Memory B cell (primary cell): Measurements from ENCODE around the gene MME.

Source experiments
- ATAC-seq: fragments of 150-1000 bp; cut with Tn5 transposase; 2 replicates; pipeline ENCODE4 v1.10.0; 2021; ENCODE audit warnings: low read depth, mild to moderate bottlenecking, moderate library complexity
- DNase-seq, 2 donors: peaks; one replicate each; pipeline ENCODE4 v3.0.0; 2022; ENCODE audit warnings: low spot score in 2 of 2
- H3K27ac Mint-ChIP-seq: one replicate; pipeline ENCODE4 v1.8.0; 2022; ENCODE audit warnings: mild to moderate bottlenecking, moderate library complexity, mixed read lengths
- H3K27me3 Mint-ChIP-seq: one replicate; pipeline ENCODE4 v1.8.0; 2022; ENCODE audit warnings: mixed read lengths
- H3K36me3 Mint-ChIP-seq: one replicate; pipeline ENCODE4 v1.8.0; 2022; ENCODE audit warnings: mild to moderate bottlenecking, mixed read lengths
- H3K4me1 Mint-ChIP-seq: one replicate; pipeline ENCODE4 v1.8.0; 2022; ENCODE audit warnings: mixed read lengths
- H3K4me3 Mint-ChIP-seq: one replicate; pipeline ENCODE4 v1.8.0; 2022; ENCODE audit warnings: mild to moderate bottlenecking, moderate library complexity, mixed read lengths
- H3K9me3 Mint-ChIP-seq: one replicate; pipeline ENCODE4 v1.8.0; 2022; ENCODE audit warnings: mixed read lengths

Gene MME

DNA sequence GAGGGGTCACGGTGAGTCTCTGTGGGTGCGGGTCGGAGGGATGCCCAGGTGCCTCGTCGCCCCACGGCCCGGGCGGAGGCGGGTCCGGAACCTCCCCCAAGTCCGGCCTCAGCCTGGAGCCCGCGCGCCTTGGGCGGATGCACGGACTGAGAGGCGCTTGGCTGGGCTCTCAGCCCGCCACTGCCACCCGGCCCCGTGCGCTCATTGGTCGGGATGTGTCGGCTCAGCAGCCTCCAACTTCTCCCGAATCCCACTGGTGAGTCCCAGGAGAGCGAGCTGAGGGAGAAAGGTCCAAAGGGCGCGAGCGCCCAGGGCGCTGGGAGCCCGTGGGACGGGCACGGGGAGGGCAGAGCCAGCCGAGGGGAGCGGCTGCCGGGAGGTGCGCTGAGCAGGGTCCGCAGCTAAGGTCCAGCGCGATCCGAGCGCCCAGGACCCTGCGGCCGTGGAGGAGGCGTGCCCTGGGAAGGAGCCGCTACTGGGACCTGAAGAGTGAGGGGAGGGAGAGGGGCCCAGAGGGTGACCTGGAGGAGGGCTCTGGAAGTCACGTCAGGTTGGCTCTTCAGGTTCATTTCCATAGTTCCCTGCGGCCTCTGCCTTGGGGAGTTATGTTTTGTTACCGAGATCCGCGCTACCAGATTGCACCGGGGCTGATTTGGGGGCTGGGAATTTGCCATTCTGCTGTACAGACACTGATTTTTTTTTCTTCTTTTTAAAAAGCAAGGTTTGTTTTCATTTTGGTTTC lies at the start of gene MME:
TSS of gene MME (plus strand) at position 574 of the 742 bp plus-strand sequence. CDS start 3,849 bp downstream, outside the sequence.
- peaks cover 1% of the 10 kb centered on the region for H3K9me3 Mint-ChIP-seq

DNA sequence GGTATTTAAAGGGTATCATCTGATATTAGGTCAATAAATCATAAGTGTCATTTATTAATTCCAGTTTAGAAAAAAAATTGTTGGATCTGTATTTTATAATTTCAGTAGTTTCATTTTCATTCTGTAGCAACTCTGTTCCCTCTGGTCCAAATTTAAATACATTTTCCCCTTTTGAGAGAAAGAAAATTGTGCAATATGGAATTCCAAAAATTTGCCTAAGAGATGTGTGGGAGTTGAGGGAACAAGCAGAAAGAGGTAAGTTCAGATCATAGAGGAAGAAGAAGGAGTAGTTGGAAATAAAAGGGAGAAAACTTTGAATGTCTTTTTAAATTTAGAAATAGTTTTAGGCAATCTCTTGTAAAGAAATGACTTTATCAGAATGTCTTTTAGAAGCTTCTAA lies 48.9 kb upstream of the MME start:
- ATAC-seq (no peak), DNase-seq (no peak)
- Mint-ChIP-seq H3K4me1 (no peaks in the 10 kb centered on the region), H3K36me3 (no peaks in the 10 kb centered on the region), H3K27me3 (no peaks in the 10 kb centered on the region), H3K4me3 (no peak overlapping the region), H3K9me3 (peaks cover 3% of the 10 kb centered on the region), H3K27ac (no peak overlapping the region)

More for the DNA sequence above, at the start of gene MME:
- peak within 1 kb of the TSS; percentile 32 for H3K27ac Mint-ChIP-seq
- DNase-seq = peak in 1 of 2 donors; percentile 16
- ATAC-seq = peak; percentile 31
- peak within 1 kb of the TSS; percentile 85 for H3K4me3 Mint-ChIP-seq
- peaks cover 4% of the 10 kb centered on the region for H3K4me1 Mint-ChIP-seq
- peaks cover 7% of the 10 kb centered on the region for H3K27me3 Mint-ChIP-seq
- H3K36me3 Mint-ChIP-seq = peaks cover 4% of the 10 kb centered on the region

DNA sequence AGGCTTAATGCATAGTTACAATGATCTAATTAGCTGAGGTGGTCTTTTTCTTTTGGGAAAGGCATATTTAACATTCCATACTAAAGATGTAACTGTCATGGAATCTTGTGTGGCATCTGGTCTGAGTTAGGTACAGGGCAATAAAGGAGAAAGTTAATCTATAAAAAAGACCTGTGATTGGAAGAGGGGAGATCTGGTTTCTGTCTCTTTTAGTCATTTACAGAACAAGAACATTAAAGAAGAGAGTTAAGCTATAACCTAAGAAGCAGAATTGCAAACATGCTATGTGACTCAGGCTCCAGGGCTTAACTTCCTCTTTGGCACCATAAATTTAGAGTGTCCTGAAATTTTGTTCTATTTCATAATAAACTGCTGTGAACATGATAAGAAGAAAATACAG lies 47.2 kb upstream of the MME start:
- Mint-ChIP-seq H3K27ac (no peak overlapping the region), H3K4me1 (no peaks in the 10 kb centered on the region), H3K9me3 (peaks cover 4% of the 10 kb centered on the region), H3K4me3 (no peak overlapping the region), H3K27me3 (no peaks in the 10 kb centered on the region), H3K36me3 (no peaks in the 10 kb centered on the region)
- no peak for ATAC-seq
- DNase-seq = no peak

DNA sequence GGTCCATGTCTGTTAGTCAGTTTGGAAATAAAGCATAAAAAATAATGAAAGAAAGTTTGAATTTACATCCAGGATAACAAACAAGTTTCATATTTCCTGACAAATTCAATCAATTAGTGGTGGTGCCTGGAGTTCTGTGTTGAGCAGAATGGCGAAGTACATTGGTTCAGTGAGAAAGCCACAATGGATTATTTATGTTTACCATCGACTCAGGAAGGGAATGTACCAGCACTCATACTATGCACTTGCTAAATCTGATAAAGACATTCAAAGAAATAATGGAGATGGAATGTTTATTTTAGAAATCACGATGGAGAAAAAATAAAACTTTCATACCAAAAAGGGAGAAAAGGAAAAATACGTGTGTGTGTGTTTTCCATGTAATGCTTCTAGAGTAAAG lies 45.3 kb upstream of the MME start:
- no peaks in the 10 kb centered on the region for H3K27me3 Mint-ChIP-seq
- peaks cover 3% of the 10 kb centered on the region for H3K9me3 Mint-ChIP-seq
- DNase-seq (no peak), ATAC-seq (no peak)
- H3K36me3 Mint-ChIP-seq = no peaks in the 10 kb centered on the region
- no peaks in the 10 kb centered on the region for H3K4me1 Mint-ChIP-seq
- H3K4me3 Mint-ChIP-seq = no peak overlapping the region
- H3K27ac Mint-ChIP-seq = no peak overlapping the region

DNA sequence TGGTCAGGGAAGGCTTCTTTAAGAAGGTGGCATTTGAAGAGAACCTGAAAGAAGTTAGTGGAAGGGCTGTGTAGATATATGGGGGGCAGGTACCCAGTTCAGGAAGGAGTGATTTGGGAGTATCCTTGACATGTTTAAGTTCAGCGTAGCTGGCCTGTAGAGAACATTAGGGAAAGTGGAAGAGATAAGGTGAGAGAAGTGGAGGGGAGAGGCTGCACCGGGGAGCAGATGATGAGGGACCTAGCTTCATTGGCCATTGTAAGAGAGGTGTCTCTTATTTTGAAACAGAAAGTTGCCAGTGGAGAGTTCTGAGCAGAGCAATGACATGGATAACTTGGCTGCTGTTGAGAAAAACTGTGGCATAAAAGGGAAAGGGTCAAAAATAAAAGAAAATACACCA lies 44.6 kb upstream of the MME start:
- H3K36me3 Mint-ChIP-seq = no peaks in the 10 kb centered on the region

DNA sequence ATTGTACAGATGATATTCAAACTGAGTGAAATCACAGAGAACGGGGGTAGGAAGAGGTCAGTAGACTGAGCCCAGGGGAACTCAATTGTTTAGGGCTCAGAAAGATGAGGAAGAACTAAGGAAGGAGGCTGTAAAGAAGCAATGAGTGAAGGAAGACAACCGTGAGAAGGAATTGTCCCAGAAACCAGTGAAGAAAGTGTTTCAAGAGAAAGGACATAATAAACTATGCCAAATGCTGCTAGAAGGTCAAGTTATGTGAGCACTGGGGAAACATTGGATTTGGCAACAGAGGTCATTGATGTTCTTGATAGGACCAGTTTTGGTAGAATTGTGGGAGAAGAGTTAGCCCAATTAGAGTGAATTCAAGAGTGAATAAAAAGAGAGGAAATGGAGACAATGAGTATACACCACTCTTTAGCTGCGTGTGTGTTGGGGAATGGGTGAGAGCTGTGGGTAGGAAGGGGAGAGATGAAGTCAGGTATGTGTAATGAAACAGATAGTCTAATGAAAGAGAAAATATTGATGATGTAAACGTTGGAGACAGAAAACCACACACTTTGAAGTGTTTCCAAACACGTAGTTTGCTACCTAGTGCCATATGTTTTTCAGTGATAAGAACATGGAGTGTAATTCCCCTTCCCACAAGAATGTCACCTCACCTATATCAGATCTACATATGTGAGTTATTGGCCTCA lies 42.5 kb upstream of the MME start:
- no peak for ATAC-seq
- no peak for DNase-seq
- peaks cover 3% of the 10 kb centered on the region for H3K9me3 Mint-ChIP-seq
- no peak overlapping the region for H3K27ac Mint-ChIP-seq
- no peak overlapping the region for H3K4me3 Mint-ChIP-seq
- H3K4me1 Mint-ChIP-seq = no peaks in the 10 kb centered on the region
- H3K36me3 Mint-ChIP-seq = no peaks in the 10 kb centered on the region
- no peaks in the 10 kb centered on the region for H3K27me3 Mint-ChIP-seq

More for the DNA sequence above, 44.6 kb upstream of the MME start:
- ATAC-seq (no peak), DNase-seq (no peak)
- Mint-ChIP-seq H3K27ac (no peak overlapping the region), H3K9me3 (peaks cover 3% of the 10 kb centered on the region), H3K4me1 (no peaks in the 10 kb centered on the region), H3K27me3 (no peaks in the 10 kb centered on the region), H3K4me3 (no peak overlapping the region)

DNA sequence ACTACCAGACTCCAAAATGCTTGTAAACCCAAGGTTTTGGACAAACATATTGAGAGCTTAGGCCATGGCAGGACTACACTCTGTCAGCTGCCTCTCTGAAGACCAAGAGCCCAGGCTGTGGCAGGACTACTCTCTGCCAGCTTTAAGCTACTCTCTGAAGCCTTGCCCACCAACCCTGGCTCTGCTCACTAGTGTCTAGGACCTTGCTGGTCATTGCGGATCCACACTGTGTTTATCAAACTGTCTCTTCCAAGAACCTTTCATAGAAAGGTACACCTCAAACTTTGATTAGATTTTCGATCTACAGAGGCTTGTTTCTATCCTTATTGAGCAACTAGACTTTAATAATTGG lies 41.9 kb upstream of the MME start:
- H3K27me3 Mint-ChIP-seq = no peaks in the 10 kb centered on the region
- H3K4me1 Mint-ChIP-seq = no peaks in the 10 kb centered on the region
- H3K36me3 Mint-ChIP-seq = no peaks in the 10 kb centered on the region
- ATAC-seq (no peak), DNase-seq (no peak)
- H3K27ac Mint-ChIP-seq = no peak overlapping the region
- peaks cover 3% of the 10 kb centered on the region for H3K9me3 Mint-ChIP-seq
- H3K4me3 Mint-ChIP-seq = no peak overlapping the region

DNA sequence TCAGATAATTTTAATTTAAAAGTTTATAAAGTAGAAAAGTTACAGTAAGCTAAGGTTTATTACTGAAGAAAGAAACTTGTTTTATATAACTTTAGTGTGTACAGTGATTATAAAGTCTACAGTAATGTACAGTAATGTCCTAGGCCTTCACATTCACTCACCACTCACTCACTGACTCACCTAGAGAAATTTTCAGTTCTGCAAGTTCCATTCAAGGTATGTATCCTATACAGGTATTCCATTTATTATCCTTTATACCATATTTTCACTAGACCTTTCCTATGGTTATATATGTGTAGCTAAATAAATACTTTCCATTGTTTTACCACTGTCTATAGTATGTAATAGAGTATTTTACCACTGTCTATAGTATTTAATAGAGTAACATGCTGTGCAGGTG lies 33.2 kb upstream of the MME start:
- DNase-seq = no peak
- Mint-ChIP-seq H3K4me3 (no peak overlapping the region), H3K27ac (no peak overlapping the region), H3K36me3 (no peaks in the 10 kb centered on the region), H3K4me1 (no peaks in the 10 kb centered on the region), H3K27me3 (no peaks in the 10 kb centered on the region), H3K9me3 (peaks cover 5% of the 10 kb centered on the region)
- ATAC-seq = no peak

DNA sequence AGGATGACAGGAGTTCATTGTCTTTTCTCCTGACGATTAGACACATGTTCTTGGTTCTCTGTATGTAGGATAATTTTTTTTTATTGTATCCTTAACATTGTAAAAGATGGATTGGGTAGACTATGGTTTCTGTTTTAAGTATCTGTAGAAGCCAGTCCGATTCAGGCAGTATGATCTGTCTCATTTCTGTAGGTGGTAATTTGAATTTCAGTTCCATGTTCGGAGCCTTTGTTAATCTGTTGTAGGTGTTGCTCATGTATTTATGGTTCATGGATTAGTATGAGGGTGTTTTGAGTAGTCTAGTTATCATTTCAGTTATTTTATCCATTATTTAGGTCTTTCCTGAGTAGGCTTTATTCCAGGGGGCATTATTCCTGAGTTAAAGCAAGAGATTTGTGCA lies 32.4 kb upstream of the MME start:
- Mint-ChIP-seq H3K27me3 (no peaks in the 10 kb centered on the region), H3K4me3 (no peak overlapping the region), H3K4me1 (no peaks in the 10 kb centered on the region), H3K36me3 (peaks cover under 1% of the 10 kb centered on the region), H3K27ac (no peak overlapping the region), H3K9me3 (peaks cover 6% of the 10 kb centered on the region)
- no peak for ATAC-seq
- no peak for DNase-seq

DNA sequence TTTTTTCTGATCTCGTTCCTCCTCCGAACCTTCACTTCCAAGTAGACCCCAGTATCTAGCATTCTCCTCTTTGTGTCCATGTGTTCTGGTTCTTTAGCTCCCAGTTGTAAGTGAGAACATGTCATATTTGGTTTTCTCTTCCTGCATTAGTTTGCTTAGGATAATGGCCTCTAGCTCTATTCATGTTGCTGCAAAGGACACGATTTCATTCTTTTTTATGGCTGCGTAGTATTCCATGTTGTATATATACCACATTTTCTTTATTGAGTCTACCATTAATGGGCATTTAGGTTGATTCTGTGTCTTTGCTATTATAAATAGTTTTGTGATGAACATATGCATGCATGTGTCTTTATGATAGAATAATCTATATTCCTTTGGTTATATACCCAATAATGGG lies 30.2 kb upstream of the MME start:
- Mint-ChIP-seq H3K4me3 (no peak overlapping the region), H3K4me1 (no peaks in the 10 kb centered on the region), H3K27ac (no peak overlapping the region), H3K27me3 (no peaks in the 10 kb centered on the region), H3K9me3 (peaks cover 15% of the 10 kb centered on the region), H3K36me3 (peaks cover 9% of the 10 kb centered on the region)
- no peak for ATAC-seq
- DNase-seq = no peak

DNA sequence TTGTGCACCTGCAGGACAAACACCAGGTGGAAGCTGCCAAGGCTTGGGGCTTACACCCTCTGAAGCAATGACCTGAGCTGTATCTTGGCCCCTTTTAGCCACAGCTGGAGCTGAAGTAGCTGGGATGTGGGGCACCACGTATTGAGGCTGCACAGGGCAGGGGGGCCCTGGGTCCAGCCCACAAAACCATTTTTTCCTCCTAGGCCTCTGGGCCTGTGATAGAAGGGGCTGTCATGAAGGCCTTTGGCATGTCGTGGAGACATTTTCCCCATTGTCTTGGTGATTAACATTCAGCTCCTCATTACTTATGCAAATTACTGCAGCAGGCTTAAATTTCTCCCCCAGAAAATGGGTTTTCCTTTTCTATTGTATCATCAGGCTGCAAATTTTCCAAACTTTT lies 27.6 kb upstream of the MME start:
- peaks cover 9% of the 10 kb centered on the region for H3K36me3 Mint-ChIP-seq
- H3K27ac Mint-ChIP-seq = no peak overlapping the region
- H3K27me3 Mint-ChIP-seq = no peaks in the 10 kb centered on the region
- peaks cover 15% of the 10 kb centered on the region for H3K9me3 Mint-ChIP-seq
- H3K4me1 Mint-ChIP-seq = no peaks in the 10 kb centered on the region
- DNase-seq = no peak
- no peak overlapping the region for H3K4me3 Mint-ChIP-seq
- no peak for ATAC-seq

DNA sequence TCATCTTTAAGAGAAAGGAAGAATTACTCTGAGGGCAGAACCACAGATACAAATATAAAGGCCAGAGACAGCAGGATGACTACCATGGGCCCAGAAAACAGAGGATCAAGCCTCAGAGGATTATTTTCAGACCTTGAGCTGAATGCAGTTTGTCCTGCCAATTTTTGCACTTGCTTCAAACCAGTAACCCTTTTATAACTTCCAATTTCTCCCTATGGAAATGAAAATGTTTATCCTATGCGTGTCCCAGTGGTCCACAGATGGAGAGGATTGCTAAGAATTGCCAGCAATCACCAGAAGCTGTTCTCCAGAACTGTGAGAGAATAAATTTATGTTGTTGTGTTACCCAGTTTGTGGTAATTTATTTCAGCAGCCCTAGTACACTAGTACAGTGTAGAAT lies 26.4 kb upstream of the MME start:
- Mint-ChIP-seq H3K27ac (no peak overlapping the region), H3K4me3 (no peak overlapping the region), H3K36me3 (peaks cover 9% of the 10 kb centered on the region), H3K4me1 (no peaks in the 10 kb centered on the region), H3K27me3 (no peaks in the 10 kb centered on the region), H3K9me3 (peaks cover 15% of the 10 kb centered on the region)
- no peak for ATAC-seq
- no peak for DNase-seq

DNA sequence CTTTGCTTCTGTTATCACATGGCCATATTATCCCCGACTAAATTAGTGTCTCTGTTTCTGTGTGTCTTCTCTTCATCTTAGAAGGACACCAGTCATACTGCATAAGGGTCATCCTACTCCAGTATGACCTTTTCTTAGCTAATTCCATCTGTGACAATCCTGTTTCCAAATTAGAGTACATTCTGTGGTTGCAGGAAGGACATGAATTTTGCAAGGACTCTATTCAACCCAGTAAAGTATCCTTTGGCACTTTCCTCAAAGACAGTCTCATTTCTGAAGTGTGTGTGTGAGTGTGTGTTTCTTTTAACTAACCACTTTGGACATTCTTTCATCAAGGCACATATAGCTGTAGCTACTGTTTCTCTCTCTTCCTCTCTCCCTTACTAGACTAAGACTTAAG lies 15.2 kb upstream of the MME start:
- no peak overlapping the region for H3K4me3 Mint-ChIP-seq
- peaks cover 3% of the 10 kb centered on the region for H3K9me3 Mint-ChIP-seq
- no peaks in the 10 kb centered on the region for H3K27me3 Mint-ChIP-seq
- no peak overlapping the region for H3K27ac Mint-ChIP-seq
- ATAC-seq (no peak), DNase-seq (no peak)
- H3K4me1 Mint-ChIP-seq = no peaks in the 10 kb centered on the region
- no peaks in the 10 kb centered on the region for H3K36me3 Mint-ChIP-seq

DNA sequence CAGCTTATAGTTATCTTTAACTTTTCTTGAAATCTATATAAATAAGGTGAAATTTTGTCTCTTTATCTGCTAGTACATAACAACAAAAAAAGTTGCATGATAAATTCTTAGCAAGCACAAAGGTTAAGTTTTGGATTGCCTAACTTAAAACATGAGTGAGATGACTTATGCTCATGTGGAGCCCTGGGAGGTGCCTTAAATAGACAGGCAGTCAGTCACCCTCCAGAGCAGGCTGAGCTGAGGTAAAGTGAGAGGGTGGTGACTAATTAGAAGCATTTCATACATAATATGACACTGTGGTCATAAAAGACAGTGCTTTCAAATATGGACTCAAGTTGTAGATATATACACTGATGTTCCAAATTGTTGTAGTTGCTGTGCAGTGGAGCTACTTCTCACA lies 14.6 kb upstream of the MME start:
- ATAC-seq (no peak), DNase-seq (no peak)
- H3K4me1 Mint-ChIP-seq = no peaks in the 10 kb centered on the region
- H3K4me3 Mint-ChIP-seq = no peak overlapping the region
- H3K27me3 Mint-ChIP-seq = no peaks in the 10 kb centered on the region
- H3K27ac Mint-ChIP-seq = no peak overlapping the region
- no peaks in the 10 kb centered on the region for H3K36me3 Mint-ChIP-seq
- peaks cover 3% of the 10 kb centered on the region for H3K9me3 Mint-ChIP-seq

DNA sequence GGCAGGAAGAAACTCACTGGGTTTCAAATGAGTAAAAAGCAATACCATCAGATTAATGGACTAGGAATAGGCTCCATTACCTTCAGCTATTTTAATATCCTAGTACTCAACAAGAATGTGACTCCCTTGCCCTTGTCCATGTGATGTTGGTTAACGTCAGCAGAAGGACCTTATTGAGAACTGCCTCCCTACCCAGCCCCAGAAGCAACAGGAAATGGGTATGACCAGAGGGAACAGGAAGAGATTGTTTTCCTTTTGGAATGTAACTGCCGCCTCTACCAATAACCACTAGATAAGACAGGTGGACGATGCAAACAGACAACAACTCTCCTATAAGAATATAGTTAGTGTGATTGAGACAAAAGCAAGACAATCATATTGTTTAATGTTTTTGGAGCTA lies 10.4 kb upstream of the MME start:
- no peak overlapping the region for H3K27ac Mint-ChIP-seq
- no peaks in the 10 kb centered on the region for H3K4me1 Mint-ChIP-seq
- H3K4me3 Mint-ChIP-seq = no peak overlapping the region
- H3K36me3 Mint-ChIP-seq = no peaks in the 10 kb centered on the region
- H3K27me3 Mint-ChIP-seq = no peaks in the 10 kb centered on the region
- ATAC-seq (no peak), DNase-seq (no peak)
- peaks cover 3% of the 10 kb centered on the region for H3K9me3 Mint-ChIP-seq
